K562 (cell line): Measurements from ENCODE around the gene ERCC4. TPM values are rescaled to one million over a fixed set of nuclear protein-coding genes. Genes with fewer than 3 reads are reported as not detected.

Experiments
- BRCA1 ChIP-seq, 2 experiments: fragments of 450-650 bp in 1 of 2; sonication (generic) in 1 of 2; formaldehyde crosslinking in 1 of 2; IDR thresholded peaks; 2 replicates each; pipeline versions ENCODE4 v1.5.0 to v1.6.1; 2017 to 2020; ENCODE audit warnings: mild to moderate bottlenecking in 1 of 2, missing genetic modification reagents in 1 of 2
- CBX8 ChIP-seq: fragments of 200-600 bp; sonication (generic); IDR thresholded peaks from 2 replicates; pipeline ENCODE4 v1.6.1; 2012; ENCODE audit warnings: borderline replicate concordance, mixed run types, low read depth, mild to moderate bottlenecking, moderate library complexity, mixed read lengths, low read length, control low read depth, inconsistent platforms; ENCODE audit not compliant: poor library complexity, severe bottlenecking; ENCODE audit errors: extremely low read depth
- CHD2 ChIP-seq: IDR thresholded peaks from 2 replicates; pipeline ENCODE4 v1.6.1; 2011; ENCODE audit warnings: low read depth, low read length
- CTCF ChIP-seq, 3 experiments: IDR thresholded peaks in 2 of 3; conservative IDR thresholded peaks in 1 of 3; 2 replicates each; pipeline ENCODE4 v1.5.1; 2011 to 2012; ENCODE audit warnings: low read length in 3 of 3, mild to moderate bottlenecking in 3 of 3, control low read depth in 2 of 3, improper control_type of control experiment in 1 of 3, inconsistent platforms in 1 of 3, low read depth in 1 of 3, mixed read lengths in 1 of 3, moderate library complexity in 1 of 3; ENCODE audit not compliant: insufficient read depth in 2 of 3
- DLX4 ChIP-seq: fragments of 250-450 bp; sonication (Bioruptor Pico); IDR thresholded peaks from 2 replicates; pipeline ENCODE4 v1.6.1; 2021; ENCODE audit warnings: mild to moderate bottlenecking
- E2F5 ChIP-seq: sonication (generic); formaldehyde crosslinking; IDR thresholded peaks from 2 replicates; pipeline ENCODE4 v1.8.0; 2022; ENCODE audit warnings: mild to moderate bottlenecking, missing genetic modification reagents
- GATAD2A ChIP-seq: fragments of 450-650 bp; IDR thresholded peaks from 2 replicates; pipeline ENCODE4 v1.6.1; 2017
- POLR2H ChIP-seq: IDR thresholded peaks from 2 replicates; pipeline ENCODE4 v1.6.1; 2016; ENCODE audit warnings: missing genetic modification characterization, low read depth, mild to moderate bottlenecking, control low read depth, missing compliant biosample characterization, moderate library complexity
- SRSF3 ChIP-seq: fragments of 200-400 bp; formaldehyde crosslinking; IDR thresholded peaks from 2 replicates; pipeline ENCODE4 v1.6.1; 2016; ENCODE audit warnings: mild to moderate bottlenecking, low read length, moderate library complexity; ENCODE audit not compliant: insufficient read depth
- TFAM ChIP-seq: fragments of 250-450 bp; sonication (Bioruptor Pico); conservative IDR thresholded peaks from 2 replicates; pipeline ENCODE4 v1.5.0; 2021; ENCODE audit warnings: mild to moderate bottlenecking, moderate library complexity
- TOE1 ChIP-seq, 2 experiments: fragments of 450-650 bp in 1 of 2; sonication (generic) in 1 of 2; formaldehyde crosslinking in 1 of 2; IDR thresholded peaks; 2 replicates each; pipeline versions ENCODE4 v1.7.1 to v1.8.0; 2016 to 2022; ENCODE audit warnings: borderline replicate concordance in 2 of 2, mild to moderate bottlenecking in 2 of 2, antibody characterized with exemption in 1 of 2, inconsistent platforms in 1 of 2, low read depth in 1 of 2, missing genetic modification reagents in 1 of 2, moderate library complexity in 1 of 2
- USF1 ChIP-seq: sonication (generic); formaldehyde crosslinking; IDR thresholded peaks from 2 replicates; pipeline ENCODE4 v1.9.0; 2022; ENCODE audit warnings: mild to moderate bottlenecking, missing genetic modification reagents
- WHSC1 ChIP-seq: IDR thresholded peaks from one replicate; pipeline ENCODE4 v1.6.1; 2012; ENCODE audit warnings: low read length, control low read depth, inconsistent platforms
- XRCC3 ChIP-seq: fragments of 450-650 bp; IDR thresholded peaks from 2 replicates; pipeline ENCODE4 v1.6.1; 2017; ENCODE audit warnings: mild to moderate bottlenecking, moderate library complexity
- ZFP1 ChIP-seq: fragments of 450-650 bp; formaldehyde crosslinking; IDR thresholded peaks from 2 replicates; pipeline ENCODE4 v1.4.0; 2020; ENCODE audit warnings: mild to moderate bottlenecking, mixed read lengths
- ZNF143 ChIP-seq: sonication (generic); formaldehyde crosslinking; IDR thresholded peaks from 2 replicates; pipeline ENCODE4 v1.9.0; 2022; ENCODE audit warnings: mild to moderate bottlenecking, missing genetic modification reagents
- ZNF165 ChIP-seq: fragments of 250-450 bp; sonication (Bioruptor Pico); IDR thresholded peaks from 2 replicates; pipeline ENCODE4 v1.4.0; 2020; ENCODE audit warnings: borderline replicate concordance
- ZNF224 ChIP-seq: sonication (generic); formaldehyde crosslinking; IDR thresholded peaks from 2 replicates; pipeline ENCODE4 v1.8.0; 2022; ENCODE audit warnings: mild to moderate bottlenecking, missing genetic modification reagents
- ZNF311 ChIP-seq: fragments of 250-450 bp; sonication (Bioruptor Pico); IDR thresholded peaks from 2 replicates; pipeline ENCODE4 v1.4.0; 2020; ENCODE audit warnings: mild to moderate bottlenecking, moderate library complexity
- ZNF655 ChIP-seq: fragments of 250-450 bp; sonication (Bioruptor Pico); IDR thresholded peaks from 2 replicates; pipeline ENCODE4 v1.5.0; 2021
- ZNF76 ChIP-seq: fragments of 250-450 bp; sonication (Bioruptor Pico); IDR thresholded peaks from 2 replicates; pipeline ENCODE4 v1.4.0; 2020; ENCODE audit warnings: mild to moderate bottlenecking, moderate library complexity, borderline replicate concordance
- polyA plus RNA-seq, 8 experiments: library from polyadenylated mRNA; depleted of rRNA in 4 of 8; stranded (reverse) in 5 of 8; unstranded in 3 of 8; fragments of >200 nt; fragmentation: Nextera tagmentation in 2 of 8; fragmentation: Illumina TruSeq in 1 of 8; extraction: Ambion mirVana in 2 of 8; extraction: Trizol in 1 of 8; gene quantifications; 2 replicates each; pipeline versions ENCODE4 v1.2.1 to v1.2.3, GENCODE V29; 2011 to 2014; ENCODE audit warnings: inconsistent platforms in 1 of 8, missing spikeins in 1 of 8
- total RNA-seq, 7 experiments: library from RNA; depleted of rRNA in 6 of 7; stranded (reverse); fragments of >200 nt in 6 of 7; fragmentation: Illumina TruSeq in 2 of 7; extraction: Trizol in 2 of 7; gene quantifications; 2 replicates each; pipeline versions ENCODE4 v1.2.1 to v1.2.3, GENCODE V29; 2011 to 2021; ENCODE audit warnings: low replicate concordance in 1 of 7

ERCC4 gene
- total and polyA plus RNA-seq, 9 of the 15 experiments (the other 6 are each of a cell fraction or from before 2014, with no cell fraction given): 3.7 to 10.5 (median 6.0) TPM

GRCh38 chr16:13919683-13920509, at the start of gene ERCC4 (continued):
- TF ChIP-seq ZNF165 (CRISPR knock-in tag) (no peak), CBX8 (no peak), WHSC1 (no peak), GATAD2A (peak; percentile 99), BRCA1 (IDR thresholded peaks at IDR 0.05) (no peak), BRCA1 (CRISPR knock-in tag; IDR thresholded peaks at IDR 0.05) (no peak), E2F5 (CRISPR knock-in tag) (no peak), DLX4 (no peak), CTCF (IDR thresholded peaks at IDR 0.05 in 2 of 3, conservative IDR thresholded peaks at IDR 0.05 in 1 of 3; ENCODE audit: insufficient read depth in 2 of 3, low read depth in 1 of 3, low read length in 3 of 3) (peak; percentile 91 to 98 (median 95)), ZNF655 (CRISPR knock-in tag) (no peak), ZFP1 (CRISPR knock-in tag) (no peak), CHD2 (peak; percentile 19; the same call in 1 of the 2 replicates), TFAM (CRISPR knock-in tag) (no peak), ZNF143 (CRISPR knock-in tag) (no peak), TOE1 (IDR thresholded peaks at IDR 0.05; ENCODE audit: borderline replicate concordance) (no peak), TOE1 (CRISPR knock-in tag; IDR thresholded peaks at IDR 0.05; ENCODE audit: borderline replicate concordance, low read depth) (no peak), ZNF76 (no peak), POLR2H (tag) (peak; percentile 30; the same call in 1 of the 2 replicates), USF1 (CRISPR knock-in tag) (no peak), XRCC3 (no peak), ZNF311 (no peak), ZNF224 (no peak), SRSF3 (no peak)
